GM12878 (cell line): Measurements from ENCODE around the gene MCEMP1. TPM values are rescaled to one million over a fixed set of nuclear protein-coding genes. Genes with fewer than 3 reads are reported as not detected.

Experiments
- BRCA1 ChIP-seq: IDR thresholded peaks from 2 replicates; pipeline ENCODE4 v1.6.1; 2011; ENCODE audit warnings: low read depth, low read length, improper control_type of control experiment
- CEBPZ ChIP-seq: fragments of 150-350 bp; IDR thresholded peaks from 2 replicates; pipeline ENCODE4 v1.6.1; 2016; ENCODE audit warnings: low read depth, low read length
- CREM ChIP-seq: IDR thresholded peaks from 2 replicates; pipeline ENCODE4 v1.6.1; 2014; ENCODE audit warnings: antibody characterized with exemption, low read depth
- EZH2 ChIP-seq: IDR thresholded peaks from 2 replicates; pipeline ENCODE4 v1.6.1; 2012; ENCODE audit warnings: low read depth, mild to moderate bottlenecking, control low read depth, inconsistent platforms, low read length, borderline replicate concordance; ENCODE audit not compliant: control insufficient read depth
- GABPA ChIP-seq: IDR thresholded peaks from 2 replicates; pipeline ENCODE4 v1.6.1; 2014; ENCODE audit warnings: antibody characterized with exemption, low read depth, mild to moderate bottlenecking, inconsistent platforms
- IRF3 ChIP-seq: fragments of 450-650 bp; IDR thresholded peaks from 2 replicates; pipeline ENCODE4 v1.6.1; 2014; ENCODE audit warnings: mild to moderate bottlenecking
- IRF4 ChIP-seq: IDR thresholded peaks from 2 replicates; pipeline ENCODE4 v1.6.1; 2011; ENCODE audit warnings: low read depth, low read length
- JUNB ChIP-seq: IDR thresholded peaks from 2 replicates; pipeline ENCODE4 v1.6.1; 2016; ENCODE audit warnings: antibody characterized with exemption, mild to moderate bottlenecking
- JUND ChIP-seq: IDR thresholded peaks from 2 replicates; pipeline ENCODE4 v1.6.1; 2012; ENCODE audit warnings: low read depth, mild to moderate bottlenecking, low read length, improper control_type of control experiment, moderate library complexity
- KLF5 ChIP-seq: fragments of 450-650 bp; IDR thresholded peaks from 2 replicates; pipeline ENCODE4 v1.6.1; 2014; ENCODE audit warnings: mild to moderate bottlenecking; ENCODE audit not compliant: partially characterized antibody
- PBX3 ChIP-seq: IDR thresholded peaks from 2 replicates; pipeline ENCODE4 v1.6.1; 2011; ENCODE audit warnings: mild to moderate bottlenecking, low read depth, low read length, moderate library complexity; ENCODE audit not compliant: insufficient replicate concordance
- SP1 ChIP-seq: IDR thresholded peaks from one replicate; pipeline ENCODE4 v1.6.1; 2011; ENCODE audit warnings: low read depth, low read length
- TBL1XR1 ChIP-seq: IDR thresholded peaks from 2 replicates; pipeline ENCODE4 v1.6.1; 2012; ENCODE audit warnings: low read depth, low read length, improper control_type of control experiment
- USF1 ChIP-seq: IDR thresholded peaks from 2 replicates; pipeline ENCODE4 v1.6.1; 2011; ENCODE audit warnings: borderline replicate concordance, low read depth, mild to moderate bottlenecking, moderate library complexity, mixed read lengths, low read length; ENCODE audit not compliant: insufficient read depth; ENCODE audit errors: extremely low read length
- ZBTB40 ChIP-seq: fragments of 450-650 bp; IDR thresholded peaks from 2 replicates; pipeline ENCODE4 v1.6.1; 2016; ENCODE audit warnings: mild to moderate bottlenecking, moderate library complexity, borderline replicate concordance
- ZSCAN29 ChIP-seq: fragments of 450-650 bp; IDR thresholded peaks from 2 replicates; pipeline ENCODE4 v1.6.1; 2017; ENCODE audit warnings: mild to moderate bottlenecking, moderate library complexity
- polyA plus RNA-seq, 11 experiments: library from polyadenylated mRNA; depleted of rRNA in 4 of 11; unstranded in 6 of 11; stranded (reverse) in 5 of 11; fragments of >200 nt; fragmentation: Nextera tagmentation in 4 of 11; fragmentation: Illumina TruSeq in 1 of 11; extraction: Ambion mirVana in 4 of 11; extraction: Trizol in 1 of 11; gene quantifications; 1 replicate in 1 of 11; 2 replicates in 10 of 11; pipeline versions ENCODE4 v1.2.1 to v1.2.3, GENCODE V29; 2011 to 2016; ENCODE audit warnings: inconsistent platforms in 2 of 11, missing spikeins in 2 of 11, low read depth in 1 of 11
- total RNA-seq, 4 experiments: library from RNA; depleted of rRNA in 3 of 4; stranded (reverse); fragments of >200 nt in 3 of 4; fragmentation: Illumina TruSeq in 1 of 4; extraction: Trizol in 1 of 4; gene quantifications; 2 replicates each; pipeline versions ENCODE4 v1.2.1 to v1.2.3, GENCODE V29; 2013 to 2021

The MCEMP1 gene
- total and polyA plus RNA-seq, 10 of the 15 experiments (the other 5 are each of a cell fraction or from before 2014, with no cell fraction given), result 0.08 to 0.55 (median 0.26) TPM; not detected in 1

- peak; percentile 95 for TF ChIP-seq ZBTB40
- peak; percentile 61; the same call in 1 of the 2 replicates for TF ChIP-seq CEBPZ
- TF ChIP-seq ZSCAN29, result no peak
- 0 out of 2 replicates have a peak, but pooled peaks have one; percentile 17 for TF ChIP-seq BRCA1
- no peak for TF ChIP-seq EZH2
- peak; percentile 88 for TF ChIP-seq KLF5
- peak; percentile 99 for TF ChIP-seq CREM
- TF ChIP-seq PBX3, result peak; percentile 99
- peak; percentile 99 for TF ChIP-seq SP1
- peak; percentile 93 for TF ChIP-seq GABPA
- TF ChIP-seq IRF3, result peak; percentile 91
- no peak; the same call in 1 of the 2 replicates for TF ChIP-seq TBL1XR1
- TF ChIP-seq USF1, result no peak
- TF ChIP-seq IRF4, result no peak
- TF ChIP-seq JUND, result no peak
- TF ChIP-seq JUNB, result no peak
These were observed 47.4 kb upstream of the MCEMP1 start, which contains the start of the genes PET100 and XAB2 (continued) for GRCh38 chr19:7629347-7630054.
